Suprapubic skin (tissue), 4 donors: ENCODE data around the gene IER2. TPM values are rescaled to one million over a fixed set of nuclear protein-coding genes. Genes with fewer than 3 reads are reported as not detected.
"Not testable (repeated sequence)": the region's sequence is repeated elsewhere in the genome, so short reads cannot be mapped to it uniquely, and the experiment has no call there.

Experiments used
- DNase-seq, 2 donors: peaks; one replicate each; pipeline ENCODE4 v3.0.0-alpha.2; 2019; ENCODE audit warnings: low spot score in 2 of 2
- H3K27ac ChIP-seq: fragments of 200-600 bp; sonication (generic); one replicate; pipeline ENCODE4 v1.5.1; 2019
- H3K27me3 ChIP-seq: fragments of 200-600 bp; sonication (generic); one replicate; pipeline ENCODE4 v1.5.1; 2019
- H3K36me3 ChIP-seq: fragments of 200-600 bp; sonication (generic); one replicate; pipeline ENCODE4 v1.5.1; 2019
- H3K4me1 ChIP-seq: fragments of 200-600 bp; sonication (generic); one replicate; pipeline ENCODE4 v1.5.1; 2019
- H3K4me3 ChIP-seq: fragments of 200-600 bp; sonication (generic); one replicate; pipeline ENCODE4 v1.5.1; 2019; ENCODE audit warnings: mild to moderate bottlenecking
- H3K9me3 ChIP-seq: fragments of 200-600 bp; sonication (generic); one replicate; pipeline ENCODE4 v1.5.1; 2019
- CTCF ChIP-seq, 2 donors: fragments of 200-600 bp in 1 of 2; fragments of 450-650 bp in 1 of 2; sonication (generic) in 1 of 2; IDR thresholded peaks; one replicate each; pipeline ENCODE4 v1.5.1; 2016 to 2019; ENCODE audit warnings: antibody characterized with exemption in 2 of 2, mild to moderate bottlenecking in 1 of 2, moderate library complexity in 1 of 2
- EP300 ChIP-seq: sonication (generic); formaldehyde crosslinking; IDR thresholded peaks from one replicate; pipeline ENCODE4 v1.6.1; 2017; ENCODE audit warnings: antibody characterized with exemption
- POLR2A ChIP-seq, 2 donors: fragments of 450-650 bp; IDR thresholded peaks; one replicate each; pipeline ENCODE4 v1.6.1; 2017; ENCODE audit warnings: antibody characterized with exemption in 2 of 2, mild to moderate bottlenecking in 2 of 2, moderate library complexity in 2 of 2
- POLR2AphosphoS5 ChIP-seq, 3 donors: sonication (generic); formaldehyde crosslinking; IDR thresholded peaks; one replicate each; pipeline ENCODE4 v1.6.1; 2017; ENCODE audit warnings: antibody characterized with exemption in 3 of 3
- WGBS: methylation state at CpG from one replicate; pipeline ENCODE4 v1.1.5; 2018; 5-methylcytosine and 5-hydroxymethylcytosine counted together
- total RNA-seq, 4 donors: library from RNA; depleted of rRNA; stranded (reverse); fragments of >200 nt; gene quantifications; one replicate each; pipeline ENCODE4 v1.1.0, GENCODE V29; 2016

The IER2 gene
- total RNA-seq, 4 donors from 2014 or later: 154 to 377 (median 214) TPM

- DNase-seq: no peak
- Histone ChIP-seq H3K36me3 (no peaks in the 10 kb centered on the region), H3K4me3 (no peak overlapping the region), H3K9me3 (no peaks in the 10 kb centered on the region), H3K27me3 (no peaks in the 10 kb centered on the region), H3K27ac (peak overlapping the region; percentile 90), H3K4me1 (peaks cover 69% of the 10 kb centered on the region)
- WGBS: 63% methylated on average over 7 of the region's 7 CpGs
- peak in 1 of 3 donors; percentile 15 for TF ChIP-seq POLR2AphosphoS5 (IDR thresholded peaks at IDR 0.05)
- TF ChIP-seq EP300: no peak
These were observed 20.9 kb downstream of the IER2 start for GRCh38 chr19:13171146-13171545.

- no peaks in the 10 kb centered on the region for H3K36me3 ChIP-seq
- peak; percentile 87 to 92 for DNase-seq
- no peaks in the 10 kb centered on the region for H3K27me3 ChIP-seq
- H3K9me3 ChIP-seq: no peaks in the 10 kb centered on the region
- H3K27ac ChIP-seq: peak overlapping the region; percentile 90
- no peak for TF ChIP-seq POLR2A (IDR thresholded peaks at IDR 0.05)
- no peak for TF ChIP-seq POLR2AphosphoS5 (IDR thresholded peaks at IDR 0.05)
- TF ChIP-seq EP300: no peak
- no peak for TF ChIP-seq CTCF (IDR thresholded peaks at IDR 0.05)
- WGBS: 42% methylated on average over 15 of the region's 18 CpGs
- no peak overlapping the region for H3K4me3 ChIP-seq
- H3K4me1 ChIP-seq: peaks cover 55% of the 10 kb centered on the region
These were observed 22.3 kb downstream of the IER2 start for GRCh38 chr19:13172346-13173138.

DNA sequence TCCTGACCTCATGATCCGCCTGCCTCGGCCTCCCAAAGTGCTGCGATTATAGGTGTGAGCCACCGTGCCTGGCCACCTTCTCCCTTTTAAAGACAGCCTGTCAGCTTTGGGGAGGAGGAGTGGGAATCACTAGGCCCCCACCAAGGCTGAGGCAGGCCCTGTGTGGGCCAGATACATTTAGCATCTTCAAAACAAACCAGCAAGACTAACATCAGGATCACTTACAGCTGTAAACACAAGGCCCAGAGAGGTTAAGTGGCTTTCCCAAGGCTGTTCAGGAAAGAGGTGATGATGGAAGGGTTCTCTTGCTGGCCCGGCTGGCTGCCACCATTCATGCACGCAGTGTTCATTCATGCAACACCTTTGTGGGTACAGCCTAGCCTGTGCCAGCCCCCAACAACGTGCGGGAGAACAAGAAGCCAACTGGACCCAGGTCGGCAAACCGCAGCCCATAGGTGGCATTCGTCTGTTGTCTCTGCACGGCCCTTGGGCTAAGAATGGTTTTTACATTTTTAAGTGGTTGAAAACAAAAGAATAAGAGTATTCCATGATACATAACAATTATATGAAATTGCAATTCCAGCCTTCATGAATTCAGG, 23.0 kb downstream of the IER2 start:
- Histone ChIP-seq H3K36me3 (no peaks in the 10 kb centered on the region), H3K4me1 (peaks cover 48% of the 10 kb centered on the region), H3K9me3 (no peaks in the 10 kb centered on the region), H3K27me3 (no peaks in the 10 kb centered on the region), H3K27ac (peak overlapping the region; percentile 90), H3K4me3 (no peak overlapping the region)
- WGBS: 83% methylated on average over 9 of the region's 12 CpGs
- TF ChIP-seq EP300 (no peak), POLR2A (IDR thresholded peaks at IDR 0.05) (no peak), CTCF (IDR thresholded peaks at IDR 0.05) (no peak), POLR2AphosphoS5 (IDR thresholded peaks at IDR 0.05) (no peak)
- DNase-seq: no peak

DNA sequence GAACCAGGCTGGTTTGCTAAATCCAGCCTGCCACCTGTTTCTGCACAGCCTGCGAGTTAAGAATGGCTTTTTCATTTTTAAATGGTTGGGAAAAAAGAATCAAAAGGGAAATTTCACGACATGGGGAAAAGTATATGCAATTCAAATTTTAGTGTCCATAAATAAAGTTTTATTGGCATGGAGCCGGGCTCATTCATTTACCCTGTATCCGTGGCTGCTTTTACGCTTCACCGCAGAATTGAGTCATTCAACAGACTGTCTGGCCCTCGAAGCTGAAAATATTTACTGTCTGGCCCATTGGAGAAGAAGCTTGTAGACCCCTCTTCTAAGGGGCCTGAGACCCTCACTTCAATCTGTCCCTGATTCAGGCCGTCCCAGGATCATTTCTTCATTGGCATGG, 26.1 kb downstream of the IER2 start:
- H3K27ac ChIP-seq: no peak overlapping the region
- peaks cover 23% of the 10 kb centered on the region for H3K4me1 ChIP-seq
- TF ChIP-seq EP300 (no peak), CTCF (IDR thresholded peaks at IDR 0.05) (no peak), POLR2A (IDR thresholded peaks at IDR 0.05) (no peak), POLR2AphosphoS5 (IDR thresholded peaks at IDR 0.05) (no peak)
- H3K4me3 ChIP-seq: no peak overlapping the region
- H3K9me3 ChIP-seq: no peaks in the 10 kb centered on the region
- H3K27me3 ChIP-seq: no peaks in the 10 kb centered on the region
- no peak for DNase-seq
- 84% methylated on average over 8 of the region's 8 CpGs for WGBS
- no peaks in the 10 kb centered on the region for H3K36me3 ChIP-seq

DNA sequence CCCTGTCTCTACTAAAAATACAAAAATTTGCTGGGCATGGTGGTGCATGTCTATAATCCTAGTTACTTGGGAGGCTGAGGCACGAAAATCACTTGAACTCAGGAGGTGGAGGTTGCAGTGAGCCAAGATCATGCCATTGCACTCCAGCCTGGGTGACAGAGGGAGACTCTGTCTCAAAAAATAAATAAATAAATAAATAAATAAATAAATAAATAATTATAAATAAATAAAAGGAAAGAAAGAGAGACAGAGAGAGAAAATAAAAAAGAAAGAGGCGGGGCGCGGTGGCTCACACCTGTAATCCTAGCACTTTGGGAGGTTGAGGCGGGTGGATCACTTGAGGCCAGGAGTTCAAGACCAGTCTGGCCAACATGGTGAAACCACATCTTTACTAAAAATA, 27.4 kb downstream of the IER2 start:
- not testable (repeated sequence) for H3K27me3 ChIP-seq, H3K27ac ChIP-seq, H3K4me3 ChIP-seq, DNase-seq, H3K9me3 ChIP-seq, H3K36me3 ChIP-seq
- WGBS: 93% methylated on average over 5 of the region's 5 CpGs
- peaks cover 21% of the 10 kb centered on the region for H3K4me1 ChIP-seq

GRCh38 chr19:13178291-13178690, 28.1 kb downstream of the IER2 start:
- peaks cover 14% of the 10 kb centered on the region for H3K4me1 ChIP-seq
- not testable (repeated sequence) for H3K27ac ChIP-seq, H3K27me3 ChIP-seq, H3K4me3 ChIP-seq, H3K9me3 ChIP-seq, H3K36me3 ChIP-seq, DNase-seq
- 93% methylated on average over 10 of the region's 10 CpGs for WGBS
